PC-9 (cell line): ENCODE measurements around the gene CHTF18. TPM values are rescaled to one million over a fixed set of nuclear protein-coding genes. Genes with fewer than 3 reads are reported as not detected.

Source experiments
- BruUV-seq: library from RNA; stranded (reverse); fragments of 400-500 nt; replicated peaks from 2 replicates; lab custom pipeline; 2021; lab: Mats Ljungman, UMichigan
- CTCF ChIA-PET: fragments of 300-600 bp; sonication (Branson Sonifier 250); formaldehyde crosslinking; loops from one replicate; lab custom pipeline; 2022; ENCODE audit warnings: antibody characterized with exemption; lab: Charles Lee
- POLR2A ChIA-PET: fragments of 300-600 bp; sonication (Branson Sonifier 250); formaldehyde crosslinking; loops from one replicate; lab custom pipeline; 2022; ENCODE audit warnings: antibody characterized with exemption; ENCODE audit not compliant: unreplicated experiment; lab: Charles Lee
- DNase-seq, 2 experiments: peaks; one replicate each; pipeline versions ENCODE4 v3.0.0 to v3.0.0-alpha.2; 2015 to 2022; ENCODE audit warnings: mixed read lengths in 1 of 2
- H2AFZ ChIP-seq: fragments of 200-600 bp; sonication (generic); 2 replicates; pipeline ENCODE4 v1.8.1; 2017; ENCODE audit warnings: antibody characterized with exemption
- H3F3A ChIP-seq: fragments of 200-600 bp; sonication (generic); 2 replicates; pipeline ENCODE4 v1.8.1; 2017; ENCODE audit warnings: antibody characterized with exemption, mild to moderate bottlenecking, low read depth; ENCODE audit not compliant: insufficient read depth
- H3K27ac ChIP-seq: fragments of 200-600 bp; sonication (generic); 2 replicates; pipeline ENCODE4 v1.6.1; 2016; ENCODE audit warnings: mixed run types
- H3K27me3 ChIP-seq: fragments of 200-600 bp; sonication (generic); 2 replicates; pipeline ENCODE4 v1.6.1; 2016; ENCODE audit warnings: low read depth, mixed run types; ENCODE audit not compliant: insufficient read depth
- H3K36me3 ChIP-seq: fragments of 200-600 bp; sonication (generic); 2 replicates; pipeline ENCODE4 v1.6.1; 2016; ENCODE audit warnings: low read depth, mixed run types
- H3K4me1 ChIP-seq: fragments of 200-600 bp; sonication (generic); replicated peaks from 2 replicates; pipeline ENCODE4 v1.6.1; 2016; ENCODE audit warnings: mixed run types; ENCODE audit not compliant: insufficient read depth
- H3K4me2 ChIP-seq: fragments of 200-600 bp; sonication (generic); 2 replicates; pipeline ENCODE4 v1.6.1; 2017; ENCODE audit warnings: mixed run types
- H3K4me3 ChIP-seq: fragments of 200-600 bp; sonication (generic); 2 replicates; pipeline ENCODE4 v1.6.1; 2016; ENCODE audit warnings: mixed run types
- H3K79me2 ChIP-seq: fragments of 200-600 bp; sonication (generic); 2 replicates; pipeline ENCODE4 v1.6.1; 2017; ENCODE audit warnings: low read depth, mixed run types
- H3K9me2 ChIP-seq: fragments of 200-600 bp; sonication (generic); 2 replicates; pipeline ENCODE4 v1.8.1; 2017; ENCODE audit warnings: mild to moderate bottlenecking; ENCODE audit not compliant: insufficient read depth
- H3K9me3 ChIP-seq: fragments of 200-600 bp; sonication (generic); 2 replicates; pipeline ENCODE4 v1.8.1; 2016; ENCODE audit warnings: low read depth; ENCODE audit not compliant: insufficient read depth
- H4K20me1 ChIP-seq: fragments of 200-600 bp; sonication (generic); 2 replicates; pipeline ENCODE4 v1.8.1; 2017; ENCODE audit not compliant: insufficient read depth
- EZH2 ChIP-seq: fragments of 200-600 bp; sonication (generic); IDR thresholded peaks from 2 replicates; pipeline ENCODE4 v1.8.0; 2017; ENCODE audit warnings: antibody characterized with exemption, low read depth
- intact Hi-C: fragments of 100-400 bp; cut with micrococcal nuclease; formaldehyde crosslinking; loops from one replicate; pipeline ENCODE4 v1.10.0; 2022; ENCODE audit not compliant: unreplicated experiment
- total RNA-seq: library from RNA; stranded (reverse); gene quantifications from 2 replicates; pipeline ENCODE4 v1.2.3, GENCODE V29; 2021
- TF ChIP-seq, protein P1 (sequence below): fragments of 200-600 bp; sonication (generic); conservative IDR thresholded peaks from 2 replicates; pipeline ENCODE4 v1.6.1; 2017; ENCODE audit warnings: mixed run types, antibody characterized with exemption, mild to moderate bottlenecking, moderate library complexity

Gene CHTF18
- total RNA-seq, 1 experiment from 2014 or later, result 67.7 TPM

DNA sequence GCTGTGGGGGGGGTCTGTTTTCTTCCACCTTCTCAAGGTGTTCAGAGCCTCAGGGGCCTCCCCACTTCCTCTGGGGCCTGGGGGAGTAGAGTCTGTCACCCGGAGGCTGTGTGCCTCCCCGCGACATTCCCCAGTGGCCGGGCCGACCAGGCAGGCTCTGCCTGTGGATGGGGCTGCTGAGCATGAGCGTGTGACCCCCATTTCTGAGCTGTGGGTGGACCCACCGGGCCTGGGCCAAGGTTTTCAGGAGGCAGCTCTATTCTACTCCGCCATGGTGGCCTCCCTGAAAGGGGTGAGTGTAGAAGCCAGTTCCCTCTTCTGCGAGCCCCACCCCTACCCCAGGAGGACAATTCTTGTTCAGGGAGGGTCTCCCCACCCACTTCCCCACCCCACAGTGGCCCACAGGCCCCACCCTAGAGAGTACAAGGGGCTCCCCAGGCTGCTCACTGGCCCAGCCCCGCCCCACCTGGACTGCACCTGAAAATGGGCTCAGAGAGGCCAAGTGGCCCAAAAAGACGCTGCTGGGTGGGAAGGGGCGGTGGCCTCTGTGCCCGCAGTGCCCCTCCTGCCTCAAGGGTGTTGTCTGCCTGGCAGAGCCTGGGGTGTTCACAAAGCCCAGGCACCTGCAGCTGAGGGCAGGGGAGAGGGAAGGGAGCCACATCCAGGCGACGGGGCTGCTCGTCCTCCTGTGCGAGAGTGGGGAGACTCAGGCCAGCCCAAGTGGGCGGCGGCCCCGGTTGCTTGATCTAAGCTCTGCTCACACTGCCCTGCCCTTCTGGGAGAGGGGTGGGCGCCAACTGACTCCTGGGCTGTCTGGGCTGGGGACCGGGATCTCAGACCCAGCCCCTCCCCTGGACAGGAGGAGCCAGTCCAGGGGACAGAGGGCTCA is 26.6 kb upstream of the CHTF18 start:
- Histone ChIP-seq H3K27ac (no peak overlapping the region), H2AFZ (no peak overlapping the region), H3K9me2 (no peaks in the 10 kb centered on the region), H3K9me3 (no peaks in the 10 kb centered on the region), H3K36me3 (no peaks in the 10 kb centered on the region), H3K27me3 (no peaks in the 10 kb centered on the region), H4K20me1 (no peaks in the 10 kb centered on the region), H3K4me3 (no peak overlapping the region), H3K79me2 (no peaks in the 10 kb centered on the region), H3K4me2 (no peak overlapping the region), H3K4me1 (peaks cover 16% of the 10 kb centered on the region), H3F3A (peaks cover 4% of the 10 kb centered on the region; the same call in 1 of the 2 replicates)
- POLR2A ChIA-PET, result interaction anchor here (0.6 to 1.7 kb wide), 7 partner anchors 21 to 41 kb away, joined by 3 to 41 read pairs (median 6); partner anchors contain the start of genes ANTKMT, CHTF18, HAGHL and RPUSD1
- DNase-seq, result peak in 1 of 2 experiments; percentile 64
- TF ChIP-seq, protein P1, sequence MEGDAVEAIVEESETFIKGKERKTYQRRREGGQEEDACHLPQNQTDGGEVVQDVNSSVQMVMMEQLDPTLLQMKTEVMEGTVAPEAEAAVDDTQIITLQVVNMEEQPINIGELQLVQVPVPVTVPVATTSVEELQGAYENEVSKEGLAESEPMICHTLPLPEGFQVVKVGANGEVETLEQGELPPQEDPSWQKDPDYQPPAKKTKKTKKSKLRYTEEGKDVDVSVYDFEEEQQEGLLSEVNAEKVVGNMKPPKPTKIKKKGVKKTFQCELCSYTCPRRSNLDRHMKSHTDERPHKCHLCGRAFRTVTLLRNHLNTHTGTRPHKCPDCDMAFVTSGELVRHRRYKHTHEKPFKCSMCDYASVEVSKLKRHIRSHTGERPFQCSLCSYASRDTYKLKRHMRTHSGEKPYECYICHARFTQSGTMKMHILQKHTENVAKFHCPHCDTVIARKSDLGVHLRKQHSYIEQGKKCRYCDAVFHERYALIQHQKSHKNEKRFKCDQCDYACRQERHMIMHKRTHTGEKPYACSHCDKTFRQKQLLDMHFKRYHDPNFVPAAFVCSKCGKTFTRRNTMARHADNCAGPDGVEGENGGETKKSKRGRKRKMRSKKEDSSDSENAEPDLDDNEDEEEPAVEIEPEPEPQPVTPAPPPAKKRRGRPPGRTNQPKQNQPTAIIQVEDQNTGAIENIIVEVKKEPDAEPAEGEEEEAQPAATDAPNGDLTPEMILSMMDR, result no peak
- no peak for TF ChIP-seq EZH2
- CTCF ChIA-PET, result interaction anchor here (0.5 to 2.1 kb wide), 6 partner anchors 21 to 49 kb away, joined by 3 to 7 read pairs (median 3); partner anchors contain the start of genes CHTF18, CIAO3 and RPUSD1
- intact Hi-C loops, result loop anchor here (2.0 kb wide), 2 partner anchors 15 to 21 kb away; partner anchors contain the start of gene CIAO3
- BruUV-seq, result no TSS peak

DNA sequence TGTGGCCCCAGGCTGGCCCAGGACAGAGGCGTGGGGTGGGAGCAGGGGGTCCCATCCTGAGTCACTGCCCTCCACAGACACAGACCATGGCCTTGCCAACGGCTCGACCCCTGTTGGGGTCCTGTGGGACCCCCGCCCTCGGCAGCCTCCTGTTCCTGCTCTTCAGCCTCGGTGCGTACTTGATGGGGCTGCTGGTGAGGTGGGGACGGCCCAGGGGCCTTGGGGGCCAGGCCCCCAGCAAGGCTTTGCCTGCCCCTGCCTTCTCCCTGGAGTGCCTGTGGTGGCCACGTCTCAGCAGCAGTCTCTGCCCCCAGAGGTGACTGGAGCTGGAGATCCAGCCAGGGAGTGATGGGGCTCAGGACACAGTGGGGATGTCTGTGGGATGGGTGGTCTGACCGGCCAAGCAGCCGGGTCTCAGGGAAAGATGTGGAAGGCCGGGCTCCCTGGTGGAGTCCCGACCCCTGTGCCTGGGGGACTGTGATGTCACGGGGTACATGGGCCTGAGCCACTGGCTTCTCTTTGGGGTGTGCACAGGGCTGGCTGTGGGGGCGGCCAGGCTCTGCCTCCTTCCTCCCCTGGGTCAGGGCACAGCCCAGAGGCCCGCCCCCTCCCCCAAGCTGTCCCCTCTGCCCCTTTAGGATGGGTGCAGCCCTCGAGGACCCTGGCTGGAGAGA is 25.7 kb upstream of the CHTF18 start:
- no peak for TF ChIP-seq EZH2
- Histone ChIP-seq H2AFZ (no peak overlapping the region), H3K4me1 (peaks cover 16% of the 10 kb centered on the region), H3K9me3 (no peaks in the 10 kb centered on the region), H3F3A (peaks cover 4% of the 10 kb centered on the region; the same call in 1 of the 2 replicates), H3K27me3 (no peaks in the 10 kb centered on the region), H3K4me3 (no peak overlapping the region), H4K20me1 (no peaks in the 10 kb centered on the region), H3K79me2 (no peaks in the 10 kb centered on the region), H3K36me3 (no peaks in the 10 kb centered on the region), H3K27ac (no peak overlapping the region), H3K4me2 (no peak overlapping the region), H3K9me2 (no peaks in the 10 kb centered on the region)
- intact Hi-C loops, result no loop called here
- BruUV-seq, result no TSS peak
- POLR2A ChIA-PET, result interaction anchor here (0.6 kb wide), 1 partner anchor 36 kb away, joined by 3 read pairs; the partner anchor contains the start of gene HAGHL
- CTCF ChIA-PET, result interaction anchor here (1.2 kb wide), 1 partner anchor 22 kb away, joined by 3 read pairs; the partner anchor contains the start of gene CIAO3
- no peak for DNase-seq

DNA sequence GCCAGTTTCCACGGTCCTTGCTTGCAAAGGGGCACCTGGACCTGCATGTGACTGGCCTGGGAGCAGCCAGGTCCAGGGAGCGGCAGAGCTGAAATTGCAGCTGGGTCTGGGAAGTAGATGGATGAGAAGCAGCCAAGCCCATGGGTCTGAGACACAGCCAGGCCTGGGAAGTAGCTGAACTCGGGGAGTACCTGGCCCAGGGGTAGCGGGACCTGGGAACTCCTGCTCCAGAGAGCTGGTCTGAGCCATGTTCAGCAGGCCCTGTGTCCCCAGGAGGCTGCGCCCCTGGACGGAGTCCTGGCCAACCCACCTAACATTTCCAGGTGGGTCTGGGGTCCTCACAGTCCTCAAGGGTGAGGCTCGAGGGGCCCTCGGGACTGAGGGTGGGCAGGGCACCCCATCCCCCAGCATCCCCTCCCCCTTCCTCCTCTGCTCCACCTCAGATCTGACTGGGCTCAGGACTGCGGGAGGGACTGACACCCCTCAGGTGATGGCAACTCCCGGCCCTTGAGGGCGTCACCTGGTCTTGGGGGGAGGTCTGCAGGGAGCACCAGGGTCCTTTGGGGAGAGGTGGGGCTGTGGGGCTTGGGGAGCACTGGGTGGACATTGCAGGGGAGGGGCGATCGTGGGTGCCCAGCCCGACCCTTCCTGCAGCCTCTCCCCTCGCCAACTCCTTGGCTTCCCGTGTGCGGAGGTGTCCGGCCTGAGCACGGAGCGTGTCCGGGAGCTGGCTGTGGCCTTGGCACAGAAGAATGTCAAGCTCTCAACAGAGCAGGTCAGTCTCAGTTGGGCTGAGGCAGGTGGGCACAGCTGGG is 24.8 kb upstream of the CHTF18 start:
- H2AFZ ChIP-seq, result no peak overlapping the region
- no peaks in the 10 kb centered on the region for H4K20me1 ChIP-seq
- peaks cover 4% of the 10 kb centered on the region; the same call in 1 of the 2 replicates for H3F3A ChIP-seq
- CTCF ChIA-PET, result interaction anchor here (1.2 kb wide), 1 partner anchor 22 kb away, joined by 3 read pairs; the partner anchor contains the start of gene CIAO3
- POLR2A ChIA-PET, result no interaction called here
- H3K9me3 ChIP-seq, result no peaks in the 10 kb centered on the region
- H3K27ac ChIP-seq, result no peak overlapping the region
- H3K27me3 ChIP-seq, result no peaks in the 10 kb centered on the region
- TF ChIP-seq, protein P1, result no peak
- TF ChIP-seq EZH2, result no peak
- H3K4me3 ChIP-seq, result no peak overlapping the region
- DNase-seq, result no peak
- BruUV-seq, result no TSS peak
- H3K4me1 ChIP-seq, result peaks cover 16% of the 10 kb centered on the region
- no peaks in the 10 kb centered on the region for H3K9me2 ChIP-seq
- H3K36me3 ChIP-seq, result no peaks in the 10 kb centered on the region
- no peak overlapping the region for H3K4me2 ChIP-seq
- intact Hi-C loops, result no loop called here
- no peaks in the 10 kb centered on the region for H3K79me2 ChIP-seq
